Fibroblast of mammary gland (primary cell): Measurements from ENCODE around the gene STMN1.

Source experiments
- DNase-seq: peaks from one replicate; pipeline ENCODE4 v3.0.0-alpha.2; 2010; ENCODE audit warnings: low read depth
- H3K4me3 ChIP-seq: 2 replicates; pipeline ENCODE4 v1.5.1; 2011; ENCODE audit warnings: low read depth, mild to moderate bottlenecking, low read length, moderate library complexity; ENCODE audit not compliant: control insufficient read depth
- TF ChIP-seq, protein P1 (sequence below): conservative IDR thresholded peaks from 2 replicates; pipeline ENCODE4 v1.5.1; 2011; ENCODE audit warnings: low read depth, low read length, inconsistent platforms; ENCODE audit not compliant: control insufficient read depth, insufficient read depth

Gene STMN1

DNA sequence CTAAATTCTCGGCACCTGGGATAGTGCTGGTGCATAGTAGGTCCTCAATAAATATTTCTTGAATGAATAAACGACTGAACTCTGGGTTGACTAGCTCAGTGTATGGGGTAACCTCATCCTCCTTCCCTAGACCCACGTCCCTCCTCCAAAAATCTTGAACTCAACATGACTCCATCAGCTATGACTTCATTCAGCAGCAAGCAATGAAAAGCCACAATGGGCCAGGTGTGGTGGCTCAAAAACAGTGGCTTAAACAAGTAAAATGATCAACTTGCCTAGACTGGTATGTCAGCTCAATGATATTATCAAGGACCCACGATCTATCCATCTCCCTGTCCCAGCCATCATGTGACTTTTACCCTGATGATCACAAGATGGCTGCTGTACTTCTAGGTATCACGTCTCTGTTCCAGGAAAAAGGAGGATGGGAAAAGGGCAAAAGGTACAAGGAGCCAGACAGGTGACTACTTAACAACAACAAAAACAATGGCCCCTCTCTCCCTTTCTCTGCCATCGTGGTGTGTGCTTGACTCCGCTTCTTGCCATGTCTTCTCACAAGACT lies 17.7 kb downstream of the STMN1 start:
- TF ChIP-seq, protein P1, sequence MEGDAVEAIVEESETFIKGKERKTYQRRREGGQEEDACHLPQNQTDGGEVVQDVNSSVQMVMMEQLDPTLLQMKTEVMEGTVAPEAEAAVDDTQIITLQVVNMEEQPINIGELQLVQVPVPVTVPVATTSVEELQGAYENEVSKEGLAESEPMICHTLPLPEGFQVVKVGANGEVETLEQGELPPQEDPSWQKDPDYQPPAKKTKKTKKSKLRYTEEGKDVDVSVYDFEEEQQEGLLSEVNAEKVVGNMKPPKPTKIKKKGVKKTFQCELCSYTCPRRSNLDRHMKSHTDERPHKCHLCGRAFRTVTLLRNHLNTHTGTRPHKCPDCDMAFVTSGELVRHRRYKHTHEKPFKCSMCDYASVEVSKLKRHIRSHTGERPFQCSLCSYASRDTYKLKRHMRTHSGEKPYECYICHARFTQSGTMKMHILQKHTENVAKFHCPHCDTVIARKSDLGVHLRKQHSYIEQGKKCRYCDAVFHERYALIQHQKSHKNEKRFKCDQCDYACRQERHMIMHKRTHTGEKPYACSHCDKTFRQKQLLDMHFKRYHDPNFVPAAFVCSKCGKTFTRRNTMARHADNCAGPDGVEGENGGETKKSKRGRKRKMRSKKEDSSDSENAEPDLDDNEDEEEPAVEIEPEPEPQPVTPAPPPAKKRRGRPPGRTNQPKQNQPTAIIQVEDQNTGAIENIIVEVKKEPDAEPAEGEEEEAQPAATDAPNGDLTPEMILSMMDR, result no peak

DNA sequence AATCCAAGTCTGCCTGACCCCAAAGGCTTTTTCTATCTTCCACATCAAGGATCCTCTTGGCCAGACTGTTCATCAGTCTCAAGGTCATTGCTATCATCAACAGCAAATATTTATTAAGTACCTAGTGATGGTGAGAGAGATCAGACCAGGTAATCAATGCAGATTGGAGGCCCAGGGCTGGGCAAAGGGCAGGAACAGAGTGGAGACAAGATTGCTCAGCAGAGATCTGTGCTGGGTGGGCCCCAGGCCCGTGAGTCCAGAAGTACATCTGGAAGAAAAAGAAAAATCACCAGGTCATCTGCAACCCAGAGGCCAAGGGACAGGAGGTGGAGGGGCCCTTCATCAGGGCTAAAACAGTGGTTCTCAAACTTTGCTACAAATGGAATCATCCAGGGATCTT lies 20.6 kb downstream of the STMN1 start:
- TF ChIP-seq, protein P1, result no peak
- H3K4me3 ChIP-seq, result no peak overlapping the region
- DNase-seq, result no peak

More for the DNA sequence above, 17.7 kb downstream of the STMN1 start:
- no peak overlapping the region for H3K4me3 ChIP-seq
- DNase-seq, result no peak

DNA sequence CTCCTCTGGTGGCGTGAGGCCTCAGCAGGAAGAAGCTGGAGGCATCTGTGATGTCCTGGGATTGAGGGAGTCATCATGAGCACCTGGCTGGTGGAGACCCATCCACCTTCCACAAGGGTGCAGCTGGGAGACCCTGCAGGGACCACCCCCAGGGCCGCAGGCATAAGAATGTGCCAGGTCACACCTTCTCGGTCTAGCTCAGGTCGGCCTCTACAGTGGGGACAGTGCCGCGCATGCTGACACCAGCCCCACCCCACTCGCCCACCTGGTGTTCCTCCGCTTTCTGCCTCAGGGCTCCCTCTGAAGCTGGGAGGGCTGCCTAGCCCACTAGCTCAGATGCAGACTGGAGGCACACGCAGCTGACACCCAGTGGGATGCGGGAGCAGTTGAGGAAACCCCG lies 25.0 kb downstream of the STMN1 start:
- no peak overlapping the region for H3K4me3 ChIP-seq
- DNase-seq, result no peak
- TF ChIP-seq, protein P1, result no peak

DNA sequence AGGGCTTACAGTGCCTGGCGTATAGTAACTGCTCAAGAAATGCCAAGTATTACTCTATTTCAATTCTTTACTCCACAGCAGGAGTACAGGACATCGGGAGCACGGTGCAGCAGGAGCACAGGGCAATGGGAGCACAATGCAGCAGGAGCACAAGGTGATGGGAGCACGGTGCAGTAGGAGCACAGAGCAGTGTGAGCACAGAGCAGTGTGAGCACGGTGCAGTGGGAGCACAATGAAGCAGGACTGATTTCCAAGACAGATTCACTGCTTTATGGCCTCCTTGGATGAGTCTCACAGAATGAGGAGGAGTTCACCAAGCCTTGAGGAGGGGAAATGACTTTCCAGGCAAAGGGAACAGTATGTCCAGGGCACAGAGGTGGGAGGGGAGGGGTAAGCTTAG lies 25.7 kb downstream of the STMN1 start:
- TF ChIP-seq, protein P1, result no peak
- no peak overlapping the region for H3K4me3 ChIP-seq
- DNase-seq, result no peak

DNA sequence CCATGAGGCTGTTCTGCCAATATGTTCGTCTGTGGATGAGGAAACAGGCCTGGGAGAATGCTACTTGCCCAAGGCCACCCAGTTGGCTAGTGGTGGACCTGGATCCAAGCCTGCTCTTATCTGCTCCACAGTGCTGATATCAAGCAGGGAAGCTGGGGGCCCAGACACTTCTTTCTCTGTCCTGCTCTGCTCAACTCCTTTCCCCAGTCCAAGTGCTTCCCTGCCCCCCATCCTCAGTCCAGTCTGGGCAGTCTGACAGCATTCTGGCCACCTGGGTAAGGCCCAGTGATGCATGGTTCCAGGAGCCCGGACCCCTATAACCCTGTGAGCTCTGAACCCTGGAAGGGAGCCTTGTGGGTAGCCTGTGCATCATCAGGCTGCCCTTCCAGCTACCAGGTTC lies 26.5 kb downstream of the STMN1 start:
- TF ChIP-seq, protein P1, result no peak
- DNase-seq, result no peak
- no peak overlapping the region for H3K4me3 ChIP-seq

DNA sequence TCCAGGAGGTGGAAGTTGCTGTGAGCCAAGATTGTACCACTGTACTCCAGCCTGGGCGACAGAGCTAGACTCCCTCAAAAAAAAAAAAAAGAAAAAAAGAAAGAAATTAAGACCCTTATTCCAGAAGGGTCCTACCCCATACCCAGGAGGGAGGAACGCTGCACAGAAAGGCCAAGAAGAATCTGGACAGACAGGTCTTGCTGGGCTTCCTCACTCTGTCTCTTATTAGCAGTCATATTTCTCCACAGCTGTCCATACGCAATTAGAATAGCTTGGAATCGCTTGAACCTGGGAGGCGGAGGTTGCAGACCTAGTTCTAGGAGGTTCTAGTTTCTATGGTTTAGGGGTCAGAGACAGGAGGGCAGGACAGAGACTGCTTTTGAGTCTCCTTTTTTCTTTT lies 27.5 kb downstream of the STMN1 start:
- DNase-seq, result no peak
- TF ChIP-seq, protein P1, result no peak
- no peak overlapping the region for H3K4me3 ChIP-seq

DNA sequence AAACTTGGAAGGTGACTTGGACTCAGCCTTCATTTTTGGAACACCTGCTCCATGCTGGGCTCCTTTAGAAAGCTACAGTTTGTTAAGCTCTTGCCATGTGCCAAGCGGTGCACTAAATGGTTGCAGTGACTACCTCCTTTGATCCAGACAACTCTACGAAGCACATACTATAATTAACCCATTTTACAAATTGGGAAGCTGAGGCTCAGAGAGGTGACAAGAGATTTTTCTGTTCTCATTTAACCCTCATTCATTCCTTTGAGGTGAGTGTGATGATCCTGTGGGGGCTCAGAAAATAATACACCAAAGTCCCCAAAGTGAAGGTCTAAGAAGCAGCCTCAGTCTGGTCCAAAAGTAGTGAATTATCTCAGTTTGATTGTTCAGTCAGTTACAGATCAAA lies 29.1 kb downstream of the STMN1 start:
- no peak for DNase-seq
- H3K4me3 ChIP-seq, result no peak overlapping the region
- TF ChIP-seq, protein P1, result no peak
